Fibroblast of skin of left quadriceps (primary cell): ENCODE results near the gene VSIR.

Source experiments
- DNase-seq, 2 experiments: peaks; one replicate each; pipeline ENCODE4 v3.0.0-alpha.2; 2013; ENCODE audit warnings: low read depth in 2 of 2

The VSIR gene

DNA sequence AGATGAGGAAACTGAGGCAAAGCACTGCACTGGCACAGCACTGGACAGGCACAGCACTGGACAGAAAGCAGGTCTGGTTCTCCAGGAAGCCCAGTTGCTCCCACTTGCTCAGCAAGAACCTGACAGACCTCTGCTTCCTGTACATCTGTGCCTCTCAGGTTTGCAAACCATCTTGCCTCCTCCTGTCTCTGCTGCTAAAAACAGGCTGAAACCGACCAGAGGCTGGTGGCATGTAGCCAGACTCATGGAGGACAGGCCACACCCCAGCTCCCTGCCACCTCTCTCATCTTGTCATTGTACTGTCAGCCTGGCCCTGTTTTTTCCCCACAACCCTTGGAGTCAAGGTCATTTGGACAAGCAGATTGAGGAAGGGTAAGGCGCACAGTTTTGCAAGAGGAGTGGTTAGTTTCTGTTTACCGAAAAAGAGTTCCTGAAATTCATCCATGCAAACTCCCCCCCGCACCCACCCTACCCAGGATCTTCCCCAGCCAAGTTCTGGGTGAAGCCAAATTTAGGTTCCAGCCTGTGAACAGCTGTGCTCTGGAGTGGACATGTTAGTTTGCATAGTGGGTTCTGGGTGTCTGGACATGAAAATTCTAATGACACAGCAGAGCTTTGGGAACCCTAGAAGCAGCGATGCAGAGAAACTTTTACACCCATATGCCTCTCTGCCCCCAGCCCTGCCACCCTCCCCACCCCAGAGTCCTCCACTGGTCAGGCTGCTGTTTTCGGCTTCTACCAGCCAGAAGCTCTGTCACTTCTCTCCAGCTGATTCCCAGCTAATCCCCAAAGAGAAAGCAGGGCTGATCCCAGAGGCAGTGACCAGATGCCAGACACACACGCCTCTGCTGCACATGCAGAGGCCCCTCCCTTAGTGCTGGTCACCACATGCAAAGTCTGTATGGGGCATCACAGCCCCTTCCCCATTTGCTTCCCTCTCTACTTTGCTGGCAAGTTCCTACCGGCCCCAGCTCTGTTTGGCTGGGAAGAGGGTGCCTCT, 45.3 kb downstream of the VSIR start:
- DNase-seq, result no peak

- DNase-seq, result no peak
Measured at GRCh38 chr10:71727105-71727737, 46.1 kb downstream of the VSIR start.

DNA sequence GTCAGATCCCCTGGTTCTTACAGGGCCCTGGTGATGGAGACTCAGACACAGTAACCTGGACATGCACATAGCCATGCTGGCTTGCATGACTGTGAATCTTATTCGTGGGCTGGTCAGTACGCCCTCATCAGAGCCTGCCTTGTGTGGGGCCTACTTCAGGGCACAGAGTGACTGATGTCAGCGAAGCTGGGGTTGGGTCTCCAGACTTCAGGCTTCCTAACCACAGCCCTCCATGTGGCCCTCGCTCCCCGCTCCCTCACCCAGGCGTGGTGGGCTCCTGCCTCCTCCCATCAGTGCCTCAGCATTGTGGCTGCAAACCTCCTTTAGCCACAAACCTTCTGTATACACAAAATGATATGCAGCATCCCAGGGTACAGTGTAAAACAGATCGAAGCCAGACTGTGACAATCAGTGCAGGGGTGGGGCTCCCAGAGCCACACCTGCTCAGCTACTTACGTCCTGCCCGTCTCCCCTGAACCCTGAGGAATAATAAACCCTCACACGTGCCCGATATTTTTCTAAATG, 46.7 kb downstream of the VSIR start:
- no peak for DNase-seq

- no peak for DNase-seq
Measured at GRCh38 chr10:71725998-71726579, 47.2 kb downstream of the VSIR start.

DNA sequence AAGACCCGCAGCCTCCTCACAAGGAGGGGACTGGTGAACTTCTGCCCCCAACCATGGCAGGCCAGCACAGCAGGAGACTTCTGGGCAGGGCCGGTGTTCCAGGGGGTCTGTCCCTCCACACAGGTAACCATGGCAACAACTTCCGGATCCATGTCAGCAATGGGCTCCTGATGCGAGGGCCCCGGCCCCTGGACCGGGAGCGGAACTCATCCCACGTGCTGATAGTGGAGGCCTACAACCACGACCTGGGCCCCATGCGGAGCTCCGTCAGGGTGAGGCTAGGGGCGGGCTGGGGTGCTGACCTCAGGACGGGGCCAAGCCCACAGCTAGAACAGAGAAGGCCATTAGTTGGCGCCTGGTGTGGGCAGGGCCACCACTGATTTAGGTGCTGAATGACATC, 48.1 kb downstream of the VSIR start:
- DNase-seq, result no peak

GRCh38 chr10:71724539-71724938, 48.8 kb downstream of the VSIR start:
- no peak for DNase-seq

- DNase-seq, result no peak
Measured at GRCh38 chr10:71723311-71723710, 50.0 kb downstream of the VSIR start.

GRCh38 chr10:71722849-71723248, 50.5 kb downstream of the VSIR start:
- no peak for DNase-seq

GRCh38 chr10:71721313-71721712, 52.0 kb downstream of the VSIR start:
- DNase-seq, result no peak

DNA sequence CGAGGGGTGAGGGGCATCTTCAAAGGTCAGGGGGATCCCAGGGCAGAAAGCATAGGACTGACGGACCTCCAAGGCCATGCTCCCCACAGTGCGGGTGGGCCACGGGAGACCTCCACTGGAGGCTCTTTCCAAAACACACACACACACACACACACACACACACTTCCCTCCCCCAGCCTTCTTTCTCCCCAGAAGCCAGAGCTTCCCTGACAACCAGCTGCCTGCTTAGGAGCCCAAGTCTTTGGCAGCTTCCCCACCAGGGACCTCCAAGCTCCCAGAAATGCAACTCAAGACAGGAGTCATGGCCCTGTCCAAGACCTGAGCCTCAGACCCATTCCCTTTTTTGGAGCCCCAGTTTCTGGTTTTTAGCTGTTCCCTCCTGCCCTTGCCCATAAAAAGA, 53.0 kb downstream of the VSIR start:
- DNase-seq, result no peak

DNA sequence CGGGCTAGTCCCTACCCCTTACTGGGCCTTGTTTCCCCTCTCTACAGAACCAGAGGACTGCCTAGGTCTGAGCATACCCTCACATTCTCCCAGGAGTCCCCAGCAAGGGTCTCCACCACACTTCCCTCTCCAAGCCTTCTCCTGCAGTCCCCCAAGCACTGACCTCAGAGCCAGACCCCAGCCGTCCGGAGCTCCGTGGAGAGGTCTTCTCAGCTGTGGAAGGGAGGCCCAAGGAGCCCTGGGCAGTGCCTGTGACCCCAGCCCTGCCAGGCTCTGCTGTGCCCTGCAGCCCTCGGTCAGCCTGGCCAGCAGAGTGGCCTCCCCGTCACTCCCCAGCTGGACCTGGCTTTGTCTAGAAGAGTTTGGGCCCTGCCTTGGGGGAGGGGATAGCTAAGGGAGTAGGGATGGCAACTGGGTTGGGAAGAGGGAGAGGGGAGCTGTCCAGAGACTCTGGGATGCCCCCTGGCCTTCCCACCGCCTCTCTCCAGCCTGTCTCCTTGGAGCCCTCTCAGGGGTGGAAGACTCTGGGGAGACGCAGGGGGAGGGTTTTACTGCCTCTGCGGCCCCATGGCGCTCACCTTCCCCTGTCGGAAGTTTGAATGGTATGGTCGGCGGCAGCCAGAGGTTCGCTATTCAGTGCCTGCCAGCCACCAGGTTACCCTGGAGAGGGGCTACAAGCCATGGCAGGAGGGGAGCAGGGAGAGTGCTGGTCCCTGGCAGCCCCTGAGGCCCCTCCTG, 53.7 kb downstream of the VSIR start, which contains the start of gene C10orf105:
Gene C10orf105 (minus strand): TSS at position 315 of the 738 bp plus-strand sequence. CDS start 3,441 bp downstream, outside the sequence.
- no peak for DNase-seq

DNA sequence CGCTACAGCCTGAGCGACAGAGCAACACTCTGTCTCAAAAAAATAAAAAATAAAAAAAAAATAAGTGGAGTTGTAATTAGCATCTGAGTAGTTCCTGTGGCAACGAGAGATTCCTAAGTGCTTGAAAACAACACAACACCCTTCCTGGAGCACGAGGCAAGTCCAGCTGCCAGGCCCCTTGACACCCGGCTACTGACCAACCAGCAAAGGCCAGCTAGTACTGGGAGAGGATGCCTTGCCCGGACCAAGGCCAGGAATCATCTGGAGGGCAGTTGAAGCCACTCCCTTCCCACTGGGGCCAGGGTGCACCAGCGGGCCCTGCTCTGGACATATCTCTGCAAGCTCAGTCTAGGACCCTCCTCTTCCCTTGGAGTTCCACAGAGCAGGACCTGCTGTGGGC, 54.3 kb downstream of the VSIR start:
- DNase-seq, result no peak

DNA sequence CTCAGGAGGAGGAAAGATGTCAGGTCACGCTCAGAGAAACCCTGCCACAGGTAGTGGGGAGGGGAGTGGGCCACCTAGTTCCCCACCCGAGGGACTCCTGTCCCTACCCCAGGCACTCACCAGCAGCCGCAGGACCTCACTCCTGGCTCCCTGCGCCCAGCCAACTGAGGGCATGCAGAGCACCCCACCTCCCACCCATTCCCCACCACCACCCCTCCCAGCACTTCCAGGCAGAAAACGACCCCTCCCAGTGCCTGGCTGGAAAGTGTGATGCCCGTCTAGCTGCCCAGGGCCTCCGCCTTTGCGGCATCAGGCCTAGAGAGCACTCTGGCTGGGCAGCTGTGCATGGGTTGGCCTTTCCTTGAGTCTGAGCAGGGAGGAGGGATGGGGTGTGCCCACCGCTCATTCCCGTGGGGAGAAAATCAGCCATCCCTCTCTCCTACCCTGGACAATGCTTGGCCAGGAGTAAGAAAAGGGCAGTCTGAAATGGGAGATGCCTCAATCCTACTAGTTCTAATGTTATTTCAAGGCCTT, 55.1 kb downstream of the VSIR start:
- no peak for DNase-seq

GRCh38 chr10:71717551-71717951, 55.8 kb downstream of the VSIR start:
- no peak for DNase-seq

DNA sequence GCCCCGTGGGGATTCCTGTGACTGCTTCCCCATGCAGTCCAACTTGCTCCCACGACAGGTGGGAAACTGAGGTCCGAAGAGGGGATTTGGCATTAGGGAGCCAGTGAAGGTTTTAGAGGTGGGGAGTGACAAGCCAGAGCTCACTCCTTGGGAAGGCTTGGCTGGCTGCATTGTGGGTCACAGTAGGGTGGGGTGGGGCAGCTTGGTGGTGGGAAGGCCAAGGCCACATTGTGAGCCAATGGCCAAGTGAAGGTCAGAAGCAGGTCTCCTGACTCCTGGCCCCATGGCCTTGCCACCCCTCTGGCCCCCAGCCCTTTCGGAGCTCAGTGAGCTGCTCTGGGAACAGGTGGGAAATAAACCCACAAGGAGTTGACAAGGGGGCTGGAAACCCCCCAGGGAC, 56.3 kb downstream of the VSIR start:
- DNase-seq, result no peak

GRCh38 chr10:71716426-71716825, 56.9 kb downstream of the VSIR start:
- no peak for DNase-seq

GRCh38 chr10:71715860-71716259, 57.5 kb downstream of the VSIR start:
- no peak for DNase-seq

- no peak for DNase-seq
Measured at GRCh38 chr10:71715026-71715425, 58.3 kb downstream of the VSIR start.

GRCh38 chr10:71714592-71714991, 58.7 kb downstream of the VSIR start:
- DNase-seq, result no peak

DNA sequence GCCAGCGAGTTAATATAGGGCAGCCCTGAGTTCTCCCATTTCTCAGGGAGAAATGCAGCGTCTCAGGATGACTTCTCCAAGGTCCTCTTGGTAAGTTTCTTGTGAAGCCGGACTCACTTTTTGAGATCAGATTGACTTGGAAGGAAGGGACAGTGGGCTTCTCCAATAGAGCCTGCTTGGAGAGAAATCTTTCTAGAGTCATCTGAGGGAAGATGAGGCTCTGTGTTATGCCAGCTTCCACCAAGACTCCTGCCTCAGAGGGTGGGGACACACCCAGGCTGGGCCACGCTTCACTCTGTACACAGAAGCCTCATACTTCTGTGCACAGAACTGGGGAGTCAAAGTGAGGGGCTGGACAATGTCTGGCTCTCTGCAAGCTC, 59.3 kb downstream of the VSIR start:
- DNase-seq, result no peak
